Nephron progenitor cell (in vitro differentiated cells): ENCODE data around the gene SIRT5.

Source experiments
- DNase-seq: peaks from one replicate; pipeline ENCODE4 v3.0.0; 2021
- H3K27ac Mint-ChIP-seq: 2 replicates; pipeline ENCODE4 v1.8.0; 2021; ENCODE audit warnings: mild to moderate bottlenecking, moderate library complexity, mixed read lengths
- H3K27me3 Mint-ChIP-seq: 2 replicates; pipeline ENCODE4 v1.8.0; 2021; ENCODE audit warnings: mild to moderate bottlenecking, low read depth, mixed read lengths; ENCODE audit not compliant: poor library complexity
- H3K36me3 Mint-ChIP-seq: 2 replicates; pipeline ENCODE4 v1.8.0; 2021; ENCODE audit warnings: low read depth, mixed read lengths
- H3K4me1 Mint-ChIP-seq: 2 replicates; pipeline ENCODE4 v1.8.0; 2021; ENCODE audit warnings: mixed read lengths
- H3K4me3 Mint-ChIP-seq: 2 replicates; pipeline ENCODE4 v1.8.0; 2021; ENCODE audit warnings: mild to moderate bottlenecking, moderate library complexity, mixed read lengths
- H3K9me3 Mint-ChIP-seq: 2 replicates; pipeline ENCODE4 v1.8.0; 2021; ENCODE audit warnings: mild to moderate bottlenecking, moderate library complexity, mixed read lengths
- TF ChIP-seq, protein P1 (sequence below): fragments of 200-600 bp; sonication (generic); IDR thresholded peaks from 2 replicates; pipeline ENCODE4 v1.5.0; 2021; ENCODE audit warnings: antibody characterized with exemption

SIRT5 gene

DNA sequence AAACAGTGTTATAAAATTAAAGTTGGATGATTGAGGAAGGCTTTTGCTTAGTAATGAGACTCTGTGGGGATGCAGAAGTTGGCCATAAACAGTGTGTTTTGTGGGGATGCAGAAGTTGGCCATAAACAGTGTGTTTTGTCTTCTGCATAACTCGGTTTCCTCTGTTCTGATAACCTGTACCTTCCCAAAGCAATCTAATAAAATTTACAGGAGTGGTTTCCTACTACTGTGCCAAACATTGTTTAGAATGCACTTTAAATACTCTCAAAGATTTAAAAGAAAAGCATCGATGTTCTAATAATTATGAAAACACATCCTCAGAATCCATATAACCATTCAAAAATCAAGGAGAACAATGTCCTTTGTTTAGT, 36.9 kb upstream of the SIRT5 start:
- Mint-ChIP-seq H3K36me3 (no peaks in the 10 kb centered on the region), H3K4me3 (no peak overlapping the region), H3K27ac (no peak overlapping the region), H3K4me1 (peaks cover 35% of the 10 kb centered on the region), H3K9me3 (peaks cover 4% of the 10 kb centered on the region), H3K27me3 (no peaks in the 10 kb centered on the region)
- TF ChIP-seq, protein P1, sequence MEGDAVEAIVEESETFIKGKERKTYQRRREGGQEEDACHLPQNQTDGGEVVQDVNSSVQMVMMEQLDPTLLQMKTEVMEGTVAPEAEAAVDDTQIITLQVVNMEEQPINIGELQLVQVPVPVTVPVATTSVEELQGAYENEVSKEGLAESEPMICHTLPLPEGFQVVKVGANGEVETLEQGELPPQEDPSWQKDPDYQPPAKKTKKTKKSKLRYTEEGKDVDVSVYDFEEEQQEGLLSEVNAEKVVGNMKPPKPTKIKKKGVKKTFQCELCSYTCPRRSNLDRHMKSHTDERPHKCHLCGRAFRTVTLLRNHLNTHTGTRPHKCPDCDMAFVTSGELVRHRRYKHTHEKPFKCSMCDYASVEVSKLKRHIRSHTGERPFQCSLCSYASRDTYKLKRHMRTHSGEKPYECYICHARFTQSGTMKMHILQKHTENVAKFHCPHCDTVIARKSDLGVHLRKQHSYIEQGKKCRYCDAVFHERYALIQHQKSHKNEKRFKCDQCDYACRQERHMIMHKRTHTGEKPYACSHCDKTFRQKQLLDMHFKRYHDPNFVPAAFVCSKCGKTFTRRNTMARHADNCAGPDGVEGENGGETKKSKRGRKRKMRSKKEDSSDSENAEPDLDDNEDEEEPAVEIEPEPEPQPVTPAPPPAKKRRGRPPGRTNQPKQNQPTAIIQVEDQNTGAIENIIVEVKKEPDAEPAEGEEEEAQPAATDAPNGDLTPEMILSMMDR: no peak
- no peak for DNase-seq

DNA sequence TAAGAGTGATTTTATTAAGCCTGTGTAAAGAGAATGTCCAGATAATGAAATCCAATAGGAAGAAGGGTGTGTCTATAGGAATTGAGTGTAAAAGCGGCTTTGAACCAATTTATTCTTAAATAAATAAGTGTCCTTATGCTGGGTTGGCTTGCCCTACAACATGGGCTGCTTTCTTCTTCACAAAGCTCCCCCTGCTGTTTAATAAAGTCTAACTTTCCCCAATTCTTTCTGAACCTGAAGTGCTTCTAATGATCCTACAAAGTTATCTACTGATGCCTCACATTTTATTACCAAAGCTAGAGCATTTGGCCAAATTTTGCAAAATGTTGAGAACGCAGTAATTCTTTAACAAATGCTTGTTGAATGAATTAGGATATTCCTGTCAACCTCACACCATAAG, 36.3 kb upstream of the SIRT5 start:
- H3K27ac Mint-ChIP-seq: no peak overlapping the region
- H3K9me3 Mint-ChIP-seq: peaks cover 4% of the 10 kb centered on the region
- H3K4me3 Mint-ChIP-seq: no peak overlapping the region
- TF ChIP-seq, protein P1: no peak
- peaks cover 35% of the 10 kb centered on the region for H3K4me1 Mint-ChIP-seq
- no peaks in the 10 kb centered on the region for H3K36me3 Mint-ChIP-seq
- H3K27me3 Mint-ChIP-seq: no peaks in the 10 kb centered on the region
- DNase-seq: no peak

DNA sequence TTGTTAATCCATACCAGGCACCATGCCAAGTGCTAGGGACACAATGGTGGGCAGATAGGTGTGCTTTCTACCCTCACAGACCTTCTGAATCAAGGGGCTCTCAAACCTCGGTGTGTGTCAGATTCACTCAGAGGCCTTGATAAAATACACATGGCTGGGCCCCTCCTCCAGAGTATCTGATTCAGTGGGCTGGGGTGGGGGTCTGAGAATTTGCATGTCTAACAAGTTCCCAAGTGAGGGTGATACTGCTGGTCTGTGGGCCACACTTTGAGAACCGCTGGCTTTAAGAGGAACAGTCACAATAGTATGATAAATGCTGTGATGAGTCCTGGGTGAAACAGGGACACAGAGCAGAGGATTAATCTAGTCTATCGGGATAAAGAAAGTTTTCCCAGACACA, 35.8 kb upstream of the SIRT5 start:
- no peaks in the 10 kb centered on the region for H3K27me3 Mint-ChIP-seq
- peaks cover 35% of the 10 kb centered on the region for H3K4me1 Mint-ChIP-seq
- H3K4me3 Mint-ChIP-seq: no peak overlapping the region
- H3K27ac Mint-ChIP-seq: no peak overlapping the region
- TF ChIP-seq, protein P1: no peak
- DNase-seq: no peak
- H3K36me3 Mint-ChIP-seq: no peaks in the 10 kb centered on the region
- peaks cover 4% of the 10 kb centered on the region for H3K9me3 Mint-ChIP-seq

DNA sequence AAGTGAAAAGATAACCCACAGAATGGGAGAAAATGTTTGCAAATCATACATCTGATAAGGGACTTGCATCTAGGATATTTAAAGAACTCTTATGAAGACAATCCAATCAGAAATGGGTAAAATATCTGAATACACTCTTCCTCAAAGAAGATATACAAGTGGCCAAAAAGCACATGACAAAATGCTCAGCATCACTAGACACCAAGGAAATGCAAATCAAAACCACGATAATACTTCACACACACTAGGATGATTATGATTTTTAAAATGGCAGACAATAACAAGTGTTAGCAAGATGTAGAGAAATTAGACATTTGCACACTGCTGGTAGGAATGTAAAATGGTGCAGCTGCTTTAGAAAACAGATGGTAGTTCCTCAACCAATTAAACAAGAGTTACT, 34.8 kb upstream of the SIRT5 start:
- Mint-ChIP-seq H3K27me3 (no peaks in the 10 kb centered on the region), H3K36me3 (no peaks in the 10 kb centered on the region), H3K4me1 (peaks cover 33% of the 10 kb centered on the region), H3K4me3 (no peak overlapping the region), H3K27ac (no peak overlapping the region), H3K9me3 (peaks cover 7% of the 10 kb centered on the region)
- TF ChIP-seq, protein P1: no peak
- DNase-seq: no peak

DNA sequence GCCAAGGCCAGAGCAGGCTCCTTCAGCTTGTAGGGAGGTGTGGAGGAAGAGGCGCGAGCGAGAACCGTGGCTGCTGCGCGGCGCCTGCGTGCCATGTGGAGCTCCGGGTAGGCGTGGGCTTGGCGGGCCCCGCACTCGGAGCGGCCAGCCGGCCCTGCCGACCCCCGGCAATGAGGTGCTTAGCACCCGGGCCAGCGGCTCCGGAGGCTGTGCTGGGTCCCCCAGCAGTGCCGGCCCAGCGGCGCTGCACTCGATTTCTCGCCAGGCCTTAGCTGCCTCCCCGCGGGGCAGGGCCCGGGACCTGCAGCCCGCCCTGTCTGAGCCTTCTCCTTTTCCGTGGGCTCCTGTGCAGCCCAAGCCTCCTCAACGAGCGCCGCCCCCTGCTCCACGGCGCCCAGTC, 32.9 kb upstream of the SIRT5 start:
- H3K4me3 Mint-ChIP-seq: no peak overlapping the region
- H3K27me3 Mint-ChIP-seq: no peaks in the 10 kb centered on the region
- no peak overlapping the region for H3K27ac Mint-ChIP-seq
- TF ChIP-seq, protein P1: no peak
- H3K9me3 Mint-ChIP-seq: peaks cover 14% of the 10 kb centered on the region
- peaks cover 17% of the 10 kb centered on the region for H3K4me1 Mint-ChIP-seq
- DNase-seq: no peak
- no peaks in the 10 kb centered on the region for H3K36me3 Mint-ChIP-seq

DNA sequence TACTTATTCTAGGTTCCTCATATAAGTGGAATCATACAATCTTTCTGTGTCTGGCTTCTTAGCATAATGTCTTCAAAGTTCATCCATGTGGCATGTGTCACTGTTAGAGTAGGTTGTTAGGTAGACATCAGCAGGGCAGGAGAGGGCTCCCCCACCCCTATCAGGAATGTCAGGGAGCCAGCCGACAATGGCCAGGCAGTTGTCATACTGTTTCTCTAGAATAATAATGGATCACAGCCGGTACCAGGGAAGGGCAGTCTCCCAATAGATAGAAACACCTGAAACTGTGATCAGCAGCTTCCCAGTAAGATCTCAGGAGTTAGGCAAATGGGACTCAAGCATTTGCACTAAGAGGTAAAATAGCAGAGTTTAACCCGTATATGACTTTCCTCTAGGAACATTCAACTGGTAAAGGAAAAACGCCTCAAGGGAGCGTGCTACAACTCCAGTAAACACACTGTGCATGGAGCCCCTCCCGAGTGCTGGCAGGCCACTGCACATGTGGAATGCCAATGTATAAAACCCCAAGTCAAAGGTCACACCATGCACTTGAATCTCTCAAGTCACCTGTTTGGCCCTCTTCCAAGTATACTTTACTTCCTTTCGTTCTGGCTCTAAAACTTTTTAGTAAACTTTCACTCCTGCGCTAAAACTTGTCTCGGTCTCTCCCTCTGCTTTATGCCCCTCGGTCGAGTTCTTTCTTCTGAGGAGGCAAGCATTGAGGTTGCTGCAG, 29.8 kb upstream of the SIRT5 start:
- H3K27me3 Mint-ChIP-seq: no peaks in the 10 kb centered on the region
- H3K27ac Mint-ChIP-seq: no peak overlapping the region
- H3K4me1 Mint-ChIP-seq: peaks cover 14% of the 10 kb centered on the region
- peaks cover 14% of the 10 kb centered on the region for H3K9me3 Mint-ChIP-seq
- peaks cover 3% of the 10 kb centered on the region for H3K36me3 Mint-ChIP-seq
- H3K4me3 Mint-ChIP-seq: no peak overlapping the region
- no peak for DNase-seq
- TF ChIP-seq, protein P1: no peak
